CD4-positive, alpha-beta memory T cell (primary cell): ENCODE data around the gene ASPHD2. TPM values are rescaled to one million over a fixed set of nuclear protein-coding genes. Genes with fewer than 3 reads are reported as not detected.

ENCODE experiments used
- CTCF ChIA-PET: fragments of 350-600 bp; sonication (Branson Sonifier 250); formaldehyde crosslinking; loops from one replicate; lab custom pipeline; 2021; ENCODE audit warnings: inconsistent platforms; ENCODE audit not compliant: partially characterized antibody; lab: Charles Lee
- POLR2A ChIA-PET: fragments of 350-600 bp; sonication (Branson Sonifier 250); formaldehyde crosslinking; loops from one replicate; lab custom pipeline; 2021; ENCODE audit not compliant: partially characterized antibody; lab: Charles Lee
- DNase-seq, 5 donors: peaks; one replicate each; pipeline versions ENCODE4 v3.0.0 to v3.0.0-alpha.2; 2020 to 2022; ENCODE audit warnings: mixed read lengths in 1 of 5
- H3K27ac ChIP-seq: one replicate; pipeline ENCODE4 v1.7.0; 2013; ENCODE audit warnings: low read depth, low read length
- H3K27me3 ChIP-seq: 2 replicates; pipeline ENCODE4 v1.7.0; 2013; ENCODE audit warnings: mild to moderate bottlenecking, low read length, moderate library complexity; ENCODE audit not compliant: insufficient read depth
- H3K36me3 ChIP-seq: 2 replicates; pipeline ENCODE4 v1.7.0; 2013; ENCODE audit warnings: mild to moderate bottlenecking, low read length, moderate library complexity; ENCODE audit not compliant: insufficient read depth
- H3K4me1 ChIP-seq: 2 replicates; pipeline ENCODE4 v1.7.0; 2013; ENCODE audit warnings: mild to moderate bottlenecking, low read length, moderate library complexity; ENCODE audit not compliant: insufficient read depth
- H3K4me3 ChIP-seq, 2 donors: one replicate each; pipeline ENCODE4 v1.7.0; 2013; ENCODE audit warnings: low read length in 2 of 2, mild to moderate bottlenecking in 1 of 2
- H3K9me3 ChIP-seq, 2 donors: one replicate each; pipeline ENCODE4 v1.7.0; 2013; ENCODE audit warnings: low read length in 2 of 2, control low read depth in 1 of 2; ENCODE audit not compliant: control insufficient read depth in 1 of 2
- H3K27ac Mint-ChIP-seq, 7 donors: one replicate each; pipeline ENCODE4 v1.8.0; 2020 to 2021; ENCODE audit warnings: mixed read lengths in 7 of 7, mild to moderate bottlenecking in 6 of 7, inconsistent platforms in 3 of 7, moderate library complexity in 3 of 7
- H3K27me3 Mint-ChIP-seq, 2 donors: one replicate each; pipeline ENCODE4 v1.8.0; 2020 to 2021; ENCODE audit warnings: mixed read lengths in 2 of 2
- H3K36me3 Mint-ChIP-seq, 2 donors: one replicate each; pipeline ENCODE4 v1.8.0; 2020 to 2021; ENCODE audit warnings: mixed read lengths in 2 of 2, inconsistent platforms in 1 of 2, mild to moderate bottlenecking in 1 of 2
- H3K4me1 Mint-ChIP-seq, 4 donors: one replicate each; pipeline ENCODE4 v1.8.0; 2020 to 2021; ENCODE audit warnings: mixed read lengths in 4 of 4, mild to moderate bottlenecking in 1 of 4
- H3K4me3 Mint-ChIP-seq, 8 donors: one replicate each; pipeline ENCODE4 v1.8.0; 2020 to 2021; ENCODE audit warnings: mixed read lengths in 8 of 8, mild to moderate bottlenecking in 7 of 8, moderate library complexity in 6 of 8, inconsistent platforms in 3 of 8
- H3K9me3 Mint-ChIP-seq, 8 donors: one replicate each; pipeline ENCODE4 v1.8.0; 2020 to 2021; ENCODE audit warnings: mixed read lengths in 8 of 8, mild to moderate bottlenecking in 5 of 8, inconsistent platforms in 3 of 8, moderate library complexity in 1 of 8
- intact Hi-C: fragments of 100-400 bp; cut with micrococcal nuclease; formaldehyde crosslinking; loops from one replicate; pipeline ENCODE4 v1.15.1; 2023
- polyA plus RNA-seq, 2 donors: library from polyadenylated mRNA; unstranded; fragments of 300-500 nt; fragmentation: Illumina TruSeq; gene quantifications; one replicate each; pipeline ENCODE4 v1.2.3, GENCODE V29; 2021
- total RNA-seq, 2 experiments: library from RNA; stranded (reverse); gene quantifications; one replicate each; pipeline ENCODE4 v1.2.3, GENCODE V29; 2021

ASPHD2 gene
- total and polyA plus RNA-seq, 4 experiments from 2014 or later, result 2.8 to 4.1 (median 4.0) TPM

DNA sequence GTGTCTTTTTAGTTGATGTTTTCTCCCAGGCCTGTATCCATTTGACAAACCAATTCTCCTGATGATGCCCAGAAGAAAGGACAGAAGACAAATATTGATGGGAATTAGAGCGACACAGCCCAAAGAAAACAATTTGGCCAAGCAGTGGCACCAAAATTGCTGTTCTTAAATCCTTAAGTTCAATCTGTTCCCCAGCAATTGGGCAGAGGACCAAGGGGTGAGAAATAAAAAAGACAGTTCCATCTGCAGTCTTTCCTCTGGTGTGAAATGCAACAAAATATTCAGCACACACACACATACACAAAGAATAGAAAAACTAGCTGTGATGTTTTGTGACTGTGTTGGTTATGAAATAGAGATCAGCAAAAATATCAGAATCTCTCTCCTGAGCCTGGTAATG, 38.0 kb upstream of the ASPHD2 start:
- H3K4me3 Mint-ChIP-seq, result no peak overlapping the region
- intact Hi-C loops, result no loop called here
- H3K4me3 ChIP-seq, result no peak overlapping the region
- H3K9me3 Mint-ChIP-seq, result no peaks in the 10 kb centered on the region
- no peaks in the 10 kb centered on the region for H3K4me1 ChIP-seq
- H3K4me1 Mint-ChIP-seq, result no peaks in the 10 kb centered on the region
- ChIA-PET POLR2A (no interaction called here), CTCF (interaction anchor here (0.8 to 1.4 kb wide), 2 partner anchors 25 to 72 kb away, joined by 3 to 4 read pairs; no protein-coding TSS in a partner anchor)
- DNase-seq, result no peak
- H3K27me3 ChIP-seq, result no peaks in the 10 kb centered on the region
- H3K27ac ChIP-seq, result no peak overlapping the region
- H3K36me3 Mint-ChIP-seq, result no peaks in the 10 kb centered on the region
- no peaks in the 10 kb centered on the region for H3K9me3 ChIP-seq
- H3K36me3 ChIP-seq, result no peaks in the 10 kb centered on the region
- peaks cover 9 to 26% of the 10 kb centered on the region in 2 donors for H3K27me3 Mint-ChIP-seq
- no peak overlapping the region for H3K27ac Mint-ChIP-seq

DNA sequence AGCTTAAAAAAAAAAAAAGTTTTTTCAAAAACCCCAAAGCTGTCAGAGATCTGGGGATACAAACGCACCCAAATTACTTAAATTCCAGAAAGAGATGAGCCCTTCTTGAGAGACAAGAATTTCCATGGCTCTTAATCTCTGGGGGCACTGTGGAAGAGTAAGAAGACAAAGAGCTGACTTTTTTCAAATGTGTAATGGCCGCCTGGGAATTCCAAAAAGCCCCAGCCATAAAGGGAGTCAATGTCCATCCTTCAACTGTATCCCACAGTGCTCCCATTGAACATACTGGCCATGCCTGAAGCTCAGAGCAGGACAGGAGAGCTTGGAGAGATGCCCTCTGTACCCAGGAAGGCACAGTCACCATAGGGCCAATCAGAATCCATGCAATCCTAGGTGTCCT, 37.4 kb upstream of the ASPHD2 start:
- H3K27me3 Mint-ChIP-seq, result peaks cover 9 to 24% of the 10 kb centered on the region in 2 donors
- no peak overlapping the region for H3K27ac Mint-ChIP-seq
- Histone ChIP-seq H3K27ac (no peak overlapping the region), H3K27me3 (no peaks in the 10 kb centered on the region), H3K4me1 (no peaks in the 10 kb centered on the region), H3K9me3 (no peaks in the 10 kb centered on the region), H3K36me3 (no peaks in the 10 kb centered on the region), H3K4me3 (no peak overlapping the region)
- H3K36me3 Mint-ChIP-seq, result no peaks in the 10 kb centered on the region
- DNase-seq, result no peak
- no peaks in the 10 kb centered on the region for H3K9me3 Mint-ChIP-seq
- ChIA-PET POLR2A (no interaction called here), CTCF (interaction anchor here (0.8 to 1.4 kb wide), 3 partner anchors 26 to 71 kb away, joined by 3 to 4 read pairs (median 3); no protein-coding TSS in a partner anchor)
- no peak overlapping the region for H3K4me3 Mint-ChIP-seq
- intact Hi-C loops, result no loop called here
- H3K4me1 Mint-ChIP-seq, result no peaks in the 10 kb centered on the region

DNA sequence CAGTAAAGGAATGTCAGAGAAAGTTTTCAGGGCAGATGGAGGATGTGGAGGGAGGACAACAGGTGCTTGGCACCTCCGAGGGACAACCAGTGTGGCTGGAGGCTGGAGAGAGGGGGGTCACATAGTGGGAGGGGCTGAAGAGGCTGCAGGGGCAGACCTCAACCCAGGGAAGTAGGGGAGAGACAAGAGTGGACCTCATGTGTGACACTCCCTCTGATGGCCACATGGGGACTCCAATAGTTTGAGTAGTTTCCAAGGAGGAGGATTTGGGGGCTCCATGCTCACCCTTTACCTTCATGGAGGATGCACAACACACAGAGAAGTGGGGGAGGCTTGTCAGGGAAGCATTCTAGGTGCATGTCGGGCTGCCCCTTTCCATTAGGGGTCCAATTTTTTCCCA, 35.1 kb upstream of the ASPHD2 start:
- peak overlapping the region in 1 of 7 donors; percentile 10 for H3K27ac Mint-ChIP-seq
- H3K4me1 Mint-ChIP-seq, result no peaks in the 10 kb centered on the region
- Histone ChIP-seq H3K4me1 (no peaks in the 10 kb centered on the region), H3K36me3 (no peaks in the 10 kb centered on the region), H3K4me3 (no peak overlapping the region), H3K27ac (no peak overlapping the region), H3K9me3 (no peaks in the 10 kb centered on the region), H3K27me3 (no peaks in the 10 kb centered on the region)
- no peaks in the 10 kb centered on the region for H3K9me3 Mint-ChIP-seq
- H3K36me3 Mint-ChIP-seq, result no peaks in the 10 kb centered on the region
- no peak for DNase-seq
- CTCF ChIA-PET, result no interaction called here
- no peak overlapping the region for H3K4me3 Mint-ChIP-seq
- intact Hi-C loops, result no loop called here
- POLR2A ChIA-PET, result no interaction called here
- peaks cover 1 to 16% of the 10 kb centered on the region in 2 donors for H3K27me3 Mint-ChIP-seq

DNA sequence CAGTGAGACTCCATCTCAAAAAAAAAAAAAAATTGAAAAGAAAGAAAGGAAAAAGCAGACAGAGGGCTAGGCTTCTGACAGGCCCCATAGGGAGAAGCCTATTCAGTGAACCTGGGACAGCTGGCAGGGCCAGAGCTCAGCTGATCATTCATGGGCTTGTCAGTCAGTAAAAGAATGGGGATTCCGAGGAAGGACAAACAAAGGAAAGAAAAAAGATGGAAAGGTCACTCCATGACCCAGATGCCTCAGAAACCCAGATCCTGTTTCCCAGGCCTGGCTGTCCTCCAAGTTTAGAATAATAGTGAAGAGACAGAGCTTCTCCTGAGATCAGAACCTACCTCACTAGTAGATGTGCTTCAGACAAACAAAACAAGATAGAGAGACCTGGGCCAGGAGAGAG, 34.3 kb upstream of the ASPHD2 start:
- H3K4me1 Mint-ChIP-seq, result no peaks in the 10 kb centered on the region
- Histone ChIP-seq H3K36me3 (no peaks in the 10 kb centered on the region), H3K9me3 (no peaks in the 10 kb centered on the region), H3K4me3 (no peak overlapping the region), H3K27me3 (no peaks in the 10 kb centered on the region), H3K4me1 (no peaks in the 10 kb centered on the region), H3K27ac (no peak overlapping the region)
- no peak overlapping the region for H3K4me3 Mint-ChIP-seq
- CTCF ChIA-PET, result interaction anchor here (0.6 to 5.0 kb wide), 5 partner anchors 29 to 249 kb away, joined by 3 to 51 read pairs (median 3); no protein-coding TSS in a partner anchor
- no peak for DNase-seq
- peak overlapping the region in 1 of 7 donors; percentile 14 for H3K27ac Mint-ChIP-seq
- peaks cover 1 to 12% of the 10 kb centered on the region in 2 donors for H3K27me3 Mint-ChIP-seq
- POLR2A ChIA-PET, result no interaction called here
- no peaks in the 10 kb centered on the region for H3K36me3 Mint-ChIP-seq
- intact Hi-C loops, result no loop called here
- no peaks in the 10 kb centered on the region for H3K9me3 Mint-ChIP-seq

DNA sequence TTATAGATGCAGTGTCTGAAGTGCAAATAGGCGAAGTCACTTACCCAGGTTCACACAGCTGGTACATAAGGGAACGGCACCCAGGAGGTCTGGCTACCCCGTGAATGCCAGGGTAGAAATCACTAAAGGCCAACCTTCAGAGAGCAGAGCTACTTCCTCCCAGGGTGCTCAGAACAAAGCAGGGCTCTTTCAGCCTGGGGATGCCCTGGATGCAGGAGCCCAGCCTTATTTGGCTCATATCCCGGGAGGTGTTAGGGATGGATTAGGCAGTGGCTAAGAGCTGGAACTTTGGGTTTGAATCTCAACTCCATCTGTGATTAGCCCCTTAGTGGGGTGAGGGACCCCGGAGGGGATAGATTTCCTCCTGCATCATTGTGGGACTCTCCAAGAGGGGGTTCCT, 33.1 kb upstream of the ASPHD2 start:
- Histone ChIP-seq H3K9me3 (no peaks in the 10 kb centered on the region), H3K36me3 (no peaks in the 10 kb centered on the region), H3K4me3 (no peak overlapping the region), H3K4me1 (no peaks in the 10 kb centered on the region), H3K27ac (no peak overlapping the region), H3K27me3 (no peaks in the 10 kb centered on the region)
- H3K36me3 Mint-ChIP-seq, result no peaks in the 10 kb centered on the region
- intact Hi-C loops, result no loop called here
- CTCF ChIA-PET, result interaction anchor here (1.3 to 5.0 kb wide), 4 partner anchors 29 to 66 kb away, joined by 3 to 51 read pairs (median 10); no protein-coding TSS in a partner anchor
- POLR2A ChIA-PET, result no interaction called here
- no peak for DNase-seq
- peaks cover 1 to 9% of the 10 kb centered on the region in 2 donors for H3K27me3 Mint-ChIP-seq
- H3K4me3 Mint-ChIP-seq, result no peak overlapping the region
- no peaks in the 10 kb centered on the region for H3K4me1 Mint-ChIP-seq
- no peaks in the 10 kb centered on the region for H3K9me3 Mint-ChIP-seq
- H3K27ac Mint-ChIP-seq, result no peak overlapping the region

DNA sequence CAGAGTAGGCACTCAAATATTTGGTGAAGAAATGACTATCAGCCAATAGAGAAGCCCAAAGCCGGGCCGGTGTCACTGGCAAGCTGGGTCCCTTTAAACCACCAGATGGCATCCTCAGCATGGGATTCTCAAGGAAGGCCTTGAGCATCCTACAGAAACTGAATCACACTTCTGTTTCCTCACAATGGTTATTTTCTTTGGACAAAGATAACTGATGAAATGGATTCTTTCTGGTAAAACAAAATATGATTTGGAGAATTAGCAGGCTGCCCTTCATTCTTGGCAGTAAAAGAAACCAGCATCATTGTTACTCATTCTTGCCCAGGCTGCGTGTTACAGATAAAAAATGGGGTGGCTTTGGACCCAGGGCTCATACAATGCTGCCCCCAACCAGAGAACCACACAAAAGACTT, 30.3 kb upstream of the ASPHD2 start:
- POLR2A ChIA-PET, result interaction anchor here (1.3 kb wide), 1 partner anchor 30 kb away, joined by 4 read pairs; no protein-coding TSS in a partner anchor
- Mint-ChIP-seq H3K4me3 (no peak overlapping the region), H3K27me3 (peaks cover 5 to 6% of the 10 kb centered on the region in 2 donors), H3K36me3 (no peaks in the 10 kb centered on the region), H3K4me1 (no peaks in the 10 kb centered on the region), H3K9me3 (no peaks in the 10 kb centered on the region), H3K27ac (no peak overlapping the region)
- H3K27ac ChIP-seq, result no peak overlapping the region
- DNase-seq, result peak; percentile 36 to 56 (median 46)
- H3K9me3 ChIP-seq, result no peaks in the 10 kb centered on the region
- no peak overlapping the region for H3K4me3 ChIP-seq
- no peaks in the 10 kb centered on the region for H3K36me3 ChIP-seq
- H3K4me1 ChIP-seq, result no peaks in the 10 kb centered on the region
- CTCF ChIA-PET, result interaction anchor here (0.5 to 5.0 kb wide), 3 partner anchors 10 to 97 kb away, joined by 4 to 51 read pairs (median 6); no protein-coding TSS in a partner anchor
- intact Hi-C loops, result loop anchor here (1.0 to 2.0 kb wide), 3 partner anchors 267 to 1404 kb away; no protein-coding TSS in a partner anchor
- H3K27me3 ChIP-seq, result no peaks in the 10 kb centered on the region

DNA sequence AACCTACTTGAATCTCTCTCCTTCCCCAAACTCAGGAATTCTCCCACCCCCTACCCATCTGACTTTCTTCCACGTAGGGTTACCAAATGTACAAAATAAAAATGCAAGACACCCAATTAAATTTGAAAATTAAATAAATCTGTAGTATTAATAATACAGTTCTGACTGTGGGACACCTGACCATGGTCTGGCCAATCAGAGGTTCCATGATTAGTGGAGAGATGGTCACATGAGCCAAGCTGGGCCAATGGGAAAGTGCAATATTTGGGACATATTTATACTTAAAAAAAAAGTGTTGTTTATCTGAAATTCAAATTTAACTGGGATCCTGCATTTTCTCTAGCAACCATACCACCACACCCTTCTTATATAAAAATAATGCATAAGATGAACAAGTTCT, 29.8 kb upstream of the ASPHD2 start:
- intact Hi-C loops, result loop anchor here (2.0 kb wide), 2 partner anchors 274 to 1404 kb away; no protein-coding TSS in a partner anchor
- Mint-ChIP-seq H3K36me3 (no peaks in the 10 kb centered on the region), H3K27me3 (peaks cover 2 to 6% of the 10 kb centered on the region in 2 donors), H3K27ac (no peak overlapping the region), H3K4me1 (no peaks in the 10 kb centered on the region), H3K4me3 (no peak overlapping the region), H3K9me3 (no peaks in the 10 kb centered on the region)
- Histone ChIP-seq H3K4me3 (no peak overlapping the region), H3K9me3 (no peaks in the 10 kb centered on the region), H3K4me1 (no peaks in the 10 kb centered on the region), H3K36me3 (no peaks in the 10 kb centered on the region), H3K27me3 (no peaks in the 10 kb centered on the region), H3K27ac (no peak overlapping the region)
- no peak for DNase-seq
- CTCF ChIA-PET, result interaction anchor here (0.5 to 5.0 kb wide), 4 partner anchors 61 to 266 kb away, joined by 4 to 51 read pairs (median 17); no protein-coding TSS in a partner anchor
- POLR2A ChIA-PET, result interaction anchor here (1.3 kb wide), 1 partner anchor 29 kb away, joined by 4 read pairs; no protein-coding TSS in a partner anchor
